Lung (tissue), 12 donors: ENCODE measurements around the gene HBD. TPM values are rescaled to one million over a fixed set of nuclear protein-coding genes. Genes with fewer than 3 reads are reported as not detected.

ENCODE experiments used
- ATAC-seq: fragments of 200-7000 bp; cut with Tn5 transposase; one replicate; pipeline ENCODE4 v1.9.1; 2020; ENCODE audit warnings: moderate number of reproducible peaks; ENCODE audit not compliant: insufficient read depth, low FRiP score
- DNase-seq, 3 donors: peaks; one replicate each; pipeline ENCODE4 v3.0.0-alpha.2; 2013 to 2017
- H3K27ac ChIP-seq, 2 donors: one replicate each; pipeline ENCODE4 v1.5.1; 2013; ENCODE audit warnings: mild to moderate bottlenecking in 2 of 2, moderate library complexity in 2 of 2, control low read depth in 1 of 2, inconsistent platforms in 1 of 2, low read depth in 1 of 2, low read length in 1 of 2
- H3K27me3 ChIP-seq, 3 donors: one replicate each; pipeline ENCODE4 v1.5.1; 2013; ENCODE audit warnings: low read length in 2 of 3; ENCODE audit not compliant: control insufficient read depth in 3 of 3, insufficient read depth in 3 of 3
- H3K36me3 ChIP-seq, 4 donors: one replicate each; pipeline ENCODE4 v1.5.1; 2013; ENCODE audit warnings: low read length in 4 of 4, mild to moderate bottlenecking in 1 of 4, moderate library complexity in 1 of 4; ENCODE audit not compliant: control insufficient read depth in 4 of 4, insufficient read depth in 4 of 4
- H3K4me1 ChIP-seq, 5 donors: one replicate each; pipeline ENCODE4 v1.5.1; 2013; ENCODE audit warnings: low read length in 5 of 5, mild to moderate bottlenecking in 2 of 5, moderate library complexity in 1 of 5; ENCODE audit not compliant: control insufficient read depth in 5 of 5, insufficient read depth in 5 of 5
- H3K4me3 ChIP-seq: one replicate; pipeline ENCODE4 v1.5.1; 2013; ENCODE audit warnings: mild to moderate bottlenecking, control low read depth, moderate library complexity
- H3K9ac ChIP-seq, 2 donors: one replicate each; pipeline ENCODE4 v1.5.1; 2013; ENCODE audit warnings: low read length in 2 of 2, control low read depth in 1 of 2; ENCODE audit not compliant: insufficient read depth in 1 of 2
- H3K9me3 ChIP-seq, 4 donors: one replicate each; pipeline ENCODE4 v1.5.1; 2013; ENCODE audit warnings: low read length in 3 of 4, mild to moderate bottlenecking in 1 of 4, moderate library complexity in 1 of 4; ENCODE audit not compliant: control insufficient read depth in 4 of 4, insufficient read depth in 3 of 4
- CTCF ChIP-seq: IDR thresholded peaks from 2 replicates; pipeline ENCODE4 v1.5.1; 2012; ENCODE audit warnings: mild to moderate bottlenecking; ENCODE audit errors: control extremely low read depth, extremely low read depth
- WGBS, 2 donors: extraction: QIAGEN DNeasy Blood & Tissue Kit; methylation state at CpG; one replicate each; pipeline ENCODE4 v1.1.7; 2013; 5-methylcytosine and 5-hydroxymethylcytosine counted together
- polyA plus RNA-seq, 2 donors: library from polyadenylated mRNA; stranded (reverse); fragments of 200-250 nt; gene quantifications; one replicate each; pipeline ENCODE4 v1.2.1, GENCODE V29; 2013
- total RNA-seq, 2 donors: library from RNA; depleted of rRNA in 1 of 2; stranded (reverse); fragments of >200 nt in 1 of 2; gene quantifications; one replicate each; pipeline ENCODE4 v1.2.1, GENCODE V29; 2014 to 2021
- donor health status: control.
- donor health status: control.
- donor health status: Bipolar disorder and iron deficiency.
- donor health status: healthy.
- donor health status: DM: yes; HTN: yes; CAD: no.

HBD gene
- total and polyA plus RNA-seq, 4 donors: 0.24 to 1.1 (median 0.66) TPM; not detected in 1

GRCh38 chr11:5223146-5223545 is 11.1 kb downstream of the HBD start:
- no peaks in the 10 kb centered on the region for H3K4me1 ChIP-seq
- no peak for TF ChIP-seq CTCF
- no peak overlapping the region for H3K4me3 ChIP-seq
- no peak overlapping the region for H3K27ac ChIP-seq
- 91 to 96% methylated on average over 6 of the region's 6 CpGs for WGBS, 2 donors
- H3K36me3 ChIP-seq: no peaks in the 10 kb centered on the region
- ATAC-seq (no peak), DNase-seq (no peak)
- H3K9me3 ChIP-seq: no peaks in the 10 kb centered on the region
- H3K27me3 ChIP-seq: no peaks in the 10 kb centered on the region
- no peak overlapping the region for H3K9ac ChIP-seq

- no peak for ATAC-seq
- no peaks in the 10 kb centered on the region for H3K4me1 ChIP-seq
- H3K9me3 ChIP-seq: no peaks in the 10 kb centered on the region
- no peak for TF ChIP-seq CTCF
- H3K36me3 ChIP-seq: no peaks in the 10 kb centered on the region
- H3K27ac ChIP-seq: no peak overlapping the region
- no peaks in the 10 kb centered on the region for H3K27me3 ChIP-seq
- H3K4me3 ChIP-seq: no peak overlapping the region
- 59 to 73% methylated on average over 7 of the region's 7 CpGs for WGBS, 2 donors
- no peak overlapping the region for H3K9ac ChIP-seq
- no peak for DNase-seq
Observed at GRCh38 chr11:5210376-5210885, 23.9 kb downstream of the HBD start.

- TF ChIP-seq CTCF: peak; percentile 8
- no peaks in the 10 kb centered on the region for H3K27me3 ChIP-seq
- ATAC-seq: no peak
- no peaks in the 10 kb centered on the region for H3K36me3 ChIP-seq
- H3K4me3 ChIP-seq: no peak overlapping the region
- H3K9ac ChIP-seq: no peak overlapping the region
- WGBS, 2 donors: 17 to 57% methylated on average over 1 of the region's 1 CpG
- DNase-seq: peak in 2 of 3 donors; percentile 39 to 52
- no peaks in the 10 kb centered on the region for H3K9me3 ChIP-seq
- H3K27ac ChIP-seq: no peak overlapping the region
- no peaks in the 10 kb centered on the region for H3K4me1 ChIP-seq
Observed at GRCh38 chr11:5204787-5205186, 29.5 kb downstream of the HBD start.

- TF ChIP-seq CTCF: no peak
- Histone ChIP-seq H3K4me3 (no peak overlapping the region), H3K27me3 (no peaks in the 10 kb centered on the region), H3K4me1 (no peaks in the 10 kb centered on the region), H3K27ac (no peak overlapping the region), H3K9me3 (no peaks in the 10 kb centered on the region), H3K9ac (no peak overlapping the region), H3K36me3 (no peaks in the 10 kb centered on the region)
- ATAC-seq: no peak
- 78 to 97% methylated on average over 2 of the region's 2 CpGs for WGBS, 2 donors
- no peak for DNase-seq
Observed at GRCh38 chr11:5203366-5203765, 30.9 kb downstream of the HBD start.
